Suprapubic skin (tissue), 4 donors: Measurements from ENCODE around the gene HNRNPR. TPM values are rescaled to one million over a fixed set of nuclear protein-coding genes. Genes with fewer than 3 reads are reported as not detected.
A peak's percentile ranks its signal among the peaks of the same experiment; 100 is the strongest.

ENCODE experiments used
- DNase-seq, 2 donors: peaks; one replicate each; pipeline ENCODE4 v3.0.0-alpha.2; 2019; ENCODE audit warnings: low spot score in 2 of 2
- H3K27ac ChIP-seq: fragments of 200-600 bp; sonication (generic); one replicate; pipeline ENCODE4 v1.5.1; 2019
- H3K27me3 ChIP-seq: fragments of 200-600 bp; sonication (generic); one replicate; pipeline ENCODE4 v1.5.1; 2019
- H3K36me3 ChIP-seq: fragments of 200-600 bp; sonication (generic); one replicate; pipeline ENCODE4 v1.5.1; 2019
- H3K4me1 ChIP-seq: fragments of 200-600 bp; sonication (generic); one replicate; pipeline ENCODE4 v1.5.1; 2019
- H3K4me3 ChIP-seq: fragments of 200-600 bp; sonication (generic); one replicate; pipeline ENCODE4 v1.5.1; 2019; ENCODE audit warnings: mild to moderate bottlenecking
- H3K9me3 ChIP-seq: fragments of 200-600 bp; sonication (generic); one replicate; pipeline ENCODE4 v1.5.1; 2019
- EP300 ChIP-seq: sonication (generic); formaldehyde crosslinking; IDR thresholded peaks from one replicate; pipeline ENCODE4 v1.6.1; 2017; ENCODE audit warnings: antibody characterized with exemption
- POLR2A ChIP-seq, 2 donors: fragments of 450-650 bp; IDR thresholded peaks; one replicate each; pipeline ENCODE4 v1.6.1; 2017; ENCODE audit warnings: antibody characterized with exemption in 2 of 2, mild to moderate bottlenecking in 2 of 2, moderate library complexity in 2 of 2
- POLR2AphosphoS5 ChIP-seq, 3 donors: sonication (generic); formaldehyde crosslinking; IDR thresholded peaks; one replicate each; pipeline ENCODE4 v1.6.1; 2017; ENCODE audit warnings: antibody characterized with exemption in 3 of 3
- WGBS: methylation state at CpG from one replicate; pipeline ENCODE4 v1.1.5; 2018; 5-methylcytosine and 5-hydroxymethylcytosine counted together
- total RNA-seq, 4 donors: library from RNA; depleted of rRNA; stranded (reverse); fragments of >200 nt; gene quantifications; one replicate each; pipeline ENCODE4 v1.1.0, GENCODE V29; 2016
- TF ChIP-seq, protein P1 (sequence below), 2 donors: fragments of 200-600 bp in 1 of 2; fragments of 450-650 bp in 1 of 2; sonication (generic) in 1 of 2; IDR thresholded peaks; one replicate each; pipeline ENCODE4 v1.5.1; 2016 to 2019; ENCODE audit warnings: antibody characterized with exemption in 2 of 2, mild to moderate bottlenecking in 1 of 2, moderate library complexity in 1 of 2

HNRNPR gene
- total RNA-seq, 4 donors from 2014 or later: 60.9 to 85.3 (median 66.0) TPM

GRCh38 chr1:23356471-23357137 lies 12.5 kb upstream of the HNRNPR start:
- H3K27ac ChIP-seq: no peak overlapping the region
- DNase-seq: no peak
- no peak overlapping the region for H3K4me3 ChIP-seq
- 79% methylated on average over 8 of the region's 8 CpGs for WGBS
- H3K4me1 ChIP-seq: peaks cover 16% of the 10 kb centered on the region
- H3K27me3 ChIP-seq: no peaks in the 10 kb centered on the region
- peaks cover 23% of the 10 kb centered on the region for H3K36me3 ChIP-seq
- no peak for TF ChIP-seq EP300
- TF ChIP-seq POLR2AphosphoS5 (IDR thresholded peaks at IDR 0.05): no peak
- TF ChIP-seq, protein P1, sequence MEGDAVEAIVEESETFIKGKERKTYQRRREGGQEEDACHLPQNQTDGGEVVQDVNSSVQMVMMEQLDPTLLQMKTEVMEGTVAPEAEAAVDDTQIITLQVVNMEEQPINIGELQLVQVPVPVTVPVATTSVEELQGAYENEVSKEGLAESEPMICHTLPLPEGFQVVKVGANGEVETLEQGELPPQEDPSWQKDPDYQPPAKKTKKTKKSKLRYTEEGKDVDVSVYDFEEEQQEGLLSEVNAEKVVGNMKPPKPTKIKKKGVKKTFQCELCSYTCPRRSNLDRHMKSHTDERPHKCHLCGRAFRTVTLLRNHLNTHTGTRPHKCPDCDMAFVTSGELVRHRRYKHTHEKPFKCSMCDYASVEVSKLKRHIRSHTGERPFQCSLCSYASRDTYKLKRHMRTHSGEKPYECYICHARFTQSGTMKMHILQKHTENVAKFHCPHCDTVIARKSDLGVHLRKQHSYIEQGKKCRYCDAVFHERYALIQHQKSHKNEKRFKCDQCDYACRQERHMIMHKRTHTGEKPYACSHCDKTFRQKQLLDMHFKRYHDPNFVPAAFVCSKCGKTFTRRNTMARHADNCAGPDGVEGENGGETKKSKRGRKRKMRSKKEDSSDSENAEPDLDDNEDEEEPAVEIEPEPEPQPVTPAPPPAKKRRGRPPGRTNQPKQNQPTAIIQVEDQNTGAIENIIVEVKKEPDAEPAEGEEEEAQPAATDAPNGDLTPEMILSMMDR (IDR thresholded peaks at IDR 0.05): no peak
- TF ChIP-seq POLR2A (IDR thresholded peaks at IDR 0.05): no peak
- H3K9me3 ChIP-seq: peaks cover 9% of the 10 kb centered on the region

GRCh38 chr1:23354245-23354644 lies 10.2 kb upstream of the HNRNPR start:
- H3K27me3 ChIP-seq: no peaks in the 10 kb centered on the region
- H3K4me1 ChIP-seq: peaks cover 16% of the 10 kb centered on the region
- TF ChIP-seq POLR2AphosphoS5 (IDR thresholded peaks at IDR 0.05) (no peak), EP300 (no peak), POLR2A (IDR thresholded peaks at IDR 0.05) (no peak)
- TF ChIP-seq, protein P1 (IDR thresholded peaks at IDR 0.05): no peak
- DNase-seq: no peak
- no peaks in the 10 kb centered on the region for H3K9me3 ChIP-seq
- WGBS: 56% methylated on average over 3 of the region's 3 CpGs
- H3K36me3 ChIP-seq: no peaks in the 10 kb centered on the region
- H3K4me3 ChIP-seq: no peak overlapping the region
- no peak overlapping the region for H3K27ac ChIP-seq

DNA sequence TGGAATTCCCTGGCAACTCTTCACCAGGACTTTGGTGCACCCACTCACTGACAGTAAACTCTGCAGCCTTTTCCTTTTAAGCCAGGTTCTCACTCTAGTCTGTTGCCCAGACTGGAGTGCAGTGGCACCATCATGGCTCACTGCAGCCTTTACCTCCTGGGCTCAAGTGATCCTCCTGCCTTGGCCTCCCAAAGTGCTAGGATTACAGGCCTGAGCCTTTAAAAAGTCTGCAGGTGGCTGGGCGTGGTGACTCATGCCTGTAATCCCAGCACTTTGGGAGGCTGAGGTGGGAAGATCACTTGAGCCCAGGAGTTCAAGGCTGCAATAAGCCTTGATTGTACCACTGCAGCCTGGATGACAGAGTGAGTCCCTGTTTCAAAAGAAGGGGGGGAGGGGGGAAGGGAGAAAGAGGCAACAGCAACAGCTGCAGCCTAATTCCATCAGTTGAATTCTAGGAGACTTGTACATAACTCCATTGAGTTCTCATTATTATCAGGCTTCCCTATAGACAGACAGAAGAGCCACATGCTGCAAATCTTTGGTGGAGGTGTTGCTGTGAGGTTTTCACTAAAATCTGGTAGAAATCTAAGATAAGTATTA lies 8.1 kb upstream of the HNRNPR start:
- Histone ChIP-seq H3K36me3 (no peaks in the 10 kb centered on the region), H3K27ac (no peak overlapping the region), H3K9me3 (no peaks in the 10 kb centered on the region), H3K27me3 (no peaks in the 10 kb centered on the region), H3K4me1 (no peaks in the 10 kb centered on the region), H3K4me3 (no peak overlapping the region)
- no peak for TF ChIP-seq POLR2A (IDR thresholded peaks at IDR 0.05)
- no peak for TF ChIP-seq EP300
- no peak for TF ChIP-seq POLR2AphosphoS5 (IDR thresholded peaks at IDR 0.05)
- TF ChIP-seq, protein P1 (IDR thresholded peaks at IDR 0.05): no peak
- no peak for DNase-seq
- 100% methylated on average over 1 of the region's 1 CpG for WGBS

DNA sequence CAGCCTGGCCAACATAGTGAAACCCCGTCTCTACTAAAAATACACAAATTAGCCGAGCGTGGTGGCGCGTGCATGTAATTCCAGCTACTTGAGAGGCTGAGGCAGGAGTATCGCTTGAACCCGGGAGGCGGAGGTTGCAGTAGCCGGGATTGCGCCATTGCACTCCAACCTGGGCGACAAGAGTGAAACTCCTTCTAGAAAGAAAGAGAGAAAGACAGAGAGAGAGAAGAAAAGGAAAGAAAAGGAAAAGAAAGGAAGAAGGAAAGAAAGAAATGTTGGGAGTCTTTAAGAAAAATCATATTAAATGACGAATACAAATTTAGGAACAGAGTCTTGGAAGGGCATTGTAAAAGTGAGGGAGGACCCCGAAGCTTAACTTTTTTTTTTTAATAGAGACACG lies 1.8 kb upstream of the HNRNPR start:
- H3K4me3 ChIP-seq: no peak overlapping the region
- no peaks in the 10 kb centered on the region for H3K27me3 ChIP-seq
- H3K27ac ChIP-seq: no peak overlapping the region
- H3K9me3 ChIP-seq: no peaks in the 10 kb centered on the region
- DNase-seq: no peak
- 96% methylated on average over 14 of the region's 14 CpGs for WGBS
- peaks cover 28% of the 10 kb centered on the region for H3K4me1 ChIP-seq
- TF ChIP-seq, protein P1 (IDR thresholded peaks at IDR 0.05): no peak
- TF ChIP-seq POLR2A (IDR thresholded peaks at IDR 0.05) (no peak), EP300 (no peak), POLR2AphosphoS5 (IDR thresholded peaks at IDR 0.05) (no peak)
- H3K36me3 ChIP-seq: no peaks in the 10 kb centered on the region

GRCh38 chr1:23344987-23345472 lies 946 bp upstream of the HNRNPR start:
- Histone ChIP-seq H3K4me1 (peaks cover 37% of the 10 kb centered on the region), H3K27ac (peak overlapping the region; percentile 94), H3K9me3 (no peaks in the 10 kb centered on the region), H3K4me3 (peak overlapping the region; percentile 62), H3K36me3 (no peaks in the 10 kb centered on the region), H3K27me3 (no peaks in the 10 kb centered on the region)
- WGBS: 18% methylated on average over 8 of the region's 8 CpGs
- DNase-seq: no peak
- TF ChIP-seq, protein P1 (IDR thresholded peaks at IDR 0.05): no peak
- TF ChIP-seq EP300 (no peak), POLR2AphosphoS5 (IDR thresholded peaks at IDR 0.05) (no peak), POLR2A (IDR thresholded peaks at IDR 0.05) (no peak)
